ENCODE data around the gene REG3A. TPM values are rescaled to one million over a fixed set of nuclear protein-coding genes. Genes with fewer than 3 reads are reported as not detected.

The REG3A gene
- total RNA-seq, 1 donor from 2014 or later = not detected

GRCh38 chr2:79125721-79125985, 33.9 kb downstream of the REG3A start:
- intact Hi-C loops (cut with DNase I) = no loop called here
- ATAC-seq (ENCODE audit: poor library complexity) (no peak), DNase-seq (no peak)

GRCh38 chr2:79124907-79125720, 34.4 kb downstream of the REG3A start:
- no peak for DNase-seq
- no peak for ATAC-seq (ENCODE audit: poor library complexity)
- intact Hi-C loops (cut with DNase I) = no loop called here

- DNase-seq (no peak), ATAC-seq (ENCODE audit: poor library complexity) (no peak)
- intact Hi-C loops (cut with DNase I) = no loop called here
These were observed 36.9 kb downstream of the REG3A start for GRCh38 chr2:79122676-79123075.

- no peak for DNase-seq
- no peak for ATAC-seq (ENCODE audit: poor library complexity)
- intact Hi-C loops (cut with DNase I) = no loop called here
These were observed 39.3 kb downstream of the REG3A start, which contains the start of gene REG1A for GRCh38 chr2:79120194-79120713. Gene REG1A, plus strand, starts transcription at chr2:79120488. Its CDS starts 374 bp downstream, at chr2:79120862.

- intact Hi-C loops (cut with DNase I) = no loop called here
- ATAC-seq (ENCODE audit: poor library complexity) (no peak), DNase-seq (no peak)
These were observed 42.3 kb downstream of the REG3A start for GRCh38 chr2:79116997-79117928.

GRCh38 chr2:79114797-79115494, 44.6 kb downstream of the REG3A start:
- ATAC-seq (ENCODE audit: poor library complexity) = no peak
- DNase-seq = no peak
- intact Hi-C loops (cut with DNase I) = no loop called here

- DNase-seq (no peak), ATAC-seq (ENCODE audit: poor library complexity) (no peak)
- intact Hi-C loops (cut with DNase I) = no loop called here
These were observed 47.3 kb downstream of the REG3A start for GRCh38 chr2:79112269-79112668.

Other genes with a start within 250 kb of the REG3A start
- gene REG3G, start 134.1 kb downstream of the REG3A start, total RNA-seq = not detected
- gene REG1B, start 71.8 kb downstream of the REG3A start, total RNA-seq = not detected
- not detected for gene REG1A, start 39.3 kb downstream of the REG3A start, total RNA-seq

All from Right ventricle myocardium superior (tissue), 1 donor.